Transverse colon (tissue), 4 donors: Measurements from ENCODE around the gene RAB3D. TPM values are rescaled to one million over a fixed set of nuclear protein-coding genes. Genes with fewer than 3 reads are reported as not detected.
A peak's percentile ranks its signal among the peaks of the same experiment; 100 is the strongest.

ENCODE experiments used
- DNase-seq: peaks from one replicate; pipeline ENCODE4 v3.0.0-alpha.2; 2019
- H3K27ac ChIP-seq, 4 donors: fragments of 200-600 bp; sonication (generic); 2 replicates each; pipeline ENCODE4 v1.5.1; 2016 to 2018; ENCODE audit warnings: inconsistent platforms in 4 of 4
- H3K27me3 ChIP-seq: fragments of 200-600 bp; sonication (generic); 2 replicates; pipeline ENCODE4 v1.5.1; 2017; ENCODE audit warnings: inconsistent platforms
- H3K36me3 ChIP-seq, 4 donors: fragments of 200-600 bp; sonication (generic); 2 replicates each; pipeline ENCODE4 v1.5.1; 2017 to 2019; ENCODE audit warnings: inconsistent platforms in 4 of 4
- H3K4me1 ChIP-seq, 4 donors: fragments of 200-600 bp; sonication (generic); 2 replicates each; pipeline ENCODE4 v1.5.1; 2017 to 2020; ENCODE audit warnings: inconsistent platforms in 4 of 4
- H3K4me3 ChIP-seq, 4 donors: fragments of 200-600 bp; sonication (generic); 1 replicate in 1 of 4; 2 replicates in 3 of 4; pipeline versions ENCODE4 v1.5.1 to v1.6.1; 2017 to 2019; ENCODE audit warnings: inconsistent platforms in 4 of 4
- H3K9me3 ChIP-seq, 2 donors: fragments of 200-600 bp; sonication (generic); 2 replicates each; pipeline ENCODE4 v1.5.1; 2017 to 2019; ENCODE audit warnings: inconsistent platforms in 2 of 2
- EP300 ChIP-seq: sonication (generic); formaldehyde crosslinking; IDR thresholded peaks from one replicate; pipeline ENCODE4 v1.6.1; 2017; ENCODE audit warnings: antibody characterized with exemption, low read depth
- POLR2A ChIP-seq: fragments of 450-650 bp; IDR thresholded peaks from one replicate; pipeline ENCODE4 v1.6.1; 2016; ENCODE audit warnings: antibody characterized with exemption, mild to moderate bottlenecking, moderate library complexity
- POLR2AphosphoS5 ChIP-seq, 3 donors: sonication (generic); formaldehyde crosslinking; IDR thresholded peaks; one replicate each; pipeline ENCODE4 v1.6.1; 2016; ENCODE audit warnings: antibody characterized with exemption in 3 of 3
- WGBS, 2 donors: methylation state at CpG; one replicate each; pipeline ENCODE4 v1.1.5; 2018; ENCODE audit warnings: low coverage in 1 of 2; 5-methylcytosine and 5-hydroxymethylcytosine counted together
- in situ Hi-C, 4 donors: fragments of 200-750 bp; cut with MboI; loops; one replicate each; pipeline versions ENCODE4 v1.15.0 to v1.15.1; 2017; ENCODE audit warnings: low sequenced_read_pairs in 3 of 4, low pct_ligation_motif_present in 1 of 4, low pct_unique_long_range_greater_than_20kb in 1 of 4
- intact Hi-C: fragments of 100-400 bp; cut with DNase I; formaldehyde crosslinking; loops from one replicate; pipeline ENCODE4 v1.15.1; 2023; ENCODE audit warnings: low total_unique reads
- total RNA-seq, 4 donors: library from RNA; depleted of rRNA; stranded (reverse); fragments of >200 nt; gene quantifications; one replicate each; pipeline ENCODE4 v1.1.0, GENCODE V29; 2016
- TF ChIP-seq, protein P1 (sequence below), 5 experiments: fragments of 200-600 bp in 3 of 5; fragments of 450-650 bp in 2 of 5; sonication (generic) in 3 of 5; IDR thresholded peaks; 1 replicate in 2 of 5; 2 replicates in 3 of 5; pipeline ENCODE4 v1.5.1; 2016 to 2017; ENCODE audit warnings: antibody characterized with exemption in 5 of 5, inconsistent platforms in 3 of 5, mild to moderate bottlenecking in 2 of 5, moderate library complexity in 1 of 5

Gene RAB3D
- total RNA-seq, 4 donors from 2014 or later, result 16.5 to 41.1 (median 18.6) TPM

DNA sequence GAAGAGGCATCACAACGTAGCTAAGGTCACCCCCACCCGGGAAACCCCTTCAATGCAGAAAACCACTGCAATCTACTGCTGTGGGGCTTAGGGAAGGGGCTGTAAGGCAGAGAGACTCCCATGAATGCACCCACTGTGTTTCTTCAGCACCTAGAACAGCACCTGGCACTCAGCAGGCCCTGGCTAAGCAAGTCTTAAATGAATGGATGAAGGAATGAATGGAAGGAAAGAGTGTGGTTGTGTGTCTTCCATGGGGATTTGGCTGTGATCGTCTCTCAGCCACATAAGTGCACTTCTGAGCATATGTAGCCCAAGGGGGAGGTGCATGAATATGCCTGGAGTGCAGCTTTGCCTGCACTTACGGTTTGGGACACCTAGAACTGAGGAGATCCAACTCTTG is 9.7 kb upstream of the RAB3D start:
- H3K4me3 ChIP-seq, result no peak overlapping the region
- no peaks in the 10 kb centered on the region for H3K27me3 ChIP-seq
- DNase-seq, result no peak
- intact Hi-C loops (no loop called here), in situ Hi-C loops (no loop called here)
- WGBS, 2 donors, result 83 to 92% methylated on average over 2 to 4 of the region's 4 CpGs
- H3K27ac ChIP-seq, result no peak overlapping the region
- TF ChIP-seq POLR2AphosphoS5 (IDR thresholded peaks at IDR 0.05) (no peak), EP300 (no peak), POLR2A (no peak)
- TF ChIP-seq, protein P1, sequence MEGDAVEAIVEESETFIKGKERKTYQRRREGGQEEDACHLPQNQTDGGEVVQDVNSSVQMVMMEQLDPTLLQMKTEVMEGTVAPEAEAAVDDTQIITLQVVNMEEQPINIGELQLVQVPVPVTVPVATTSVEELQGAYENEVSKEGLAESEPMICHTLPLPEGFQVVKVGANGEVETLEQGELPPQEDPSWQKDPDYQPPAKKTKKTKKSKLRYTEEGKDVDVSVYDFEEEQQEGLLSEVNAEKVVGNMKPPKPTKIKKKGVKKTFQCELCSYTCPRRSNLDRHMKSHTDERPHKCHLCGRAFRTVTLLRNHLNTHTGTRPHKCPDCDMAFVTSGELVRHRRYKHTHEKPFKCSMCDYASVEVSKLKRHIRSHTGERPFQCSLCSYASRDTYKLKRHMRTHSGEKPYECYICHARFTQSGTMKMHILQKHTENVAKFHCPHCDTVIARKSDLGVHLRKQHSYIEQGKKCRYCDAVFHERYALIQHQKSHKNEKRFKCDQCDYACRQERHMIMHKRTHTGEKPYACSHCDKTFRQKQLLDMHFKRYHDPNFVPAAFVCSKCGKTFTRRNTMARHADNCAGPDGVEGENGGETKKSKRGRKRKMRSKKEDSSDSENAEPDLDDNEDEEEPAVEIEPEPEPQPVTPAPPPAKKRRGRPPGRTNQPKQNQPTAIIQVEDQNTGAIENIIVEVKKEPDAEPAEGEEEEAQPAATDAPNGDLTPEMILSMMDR (IDR thresholded peaks at IDR 0.05), result no peak
- peaks cover 8 to 22% (median 20%) of the 10 kb centered on the region in 4 donors for H3K4me1 ChIP-seq
- no peaks in the 10 kb centered on the region for H3K36me3 ChIP-seq
- no peaks in the 10 kb centered on the region for H3K9me3 ChIP-seq

DNA sequence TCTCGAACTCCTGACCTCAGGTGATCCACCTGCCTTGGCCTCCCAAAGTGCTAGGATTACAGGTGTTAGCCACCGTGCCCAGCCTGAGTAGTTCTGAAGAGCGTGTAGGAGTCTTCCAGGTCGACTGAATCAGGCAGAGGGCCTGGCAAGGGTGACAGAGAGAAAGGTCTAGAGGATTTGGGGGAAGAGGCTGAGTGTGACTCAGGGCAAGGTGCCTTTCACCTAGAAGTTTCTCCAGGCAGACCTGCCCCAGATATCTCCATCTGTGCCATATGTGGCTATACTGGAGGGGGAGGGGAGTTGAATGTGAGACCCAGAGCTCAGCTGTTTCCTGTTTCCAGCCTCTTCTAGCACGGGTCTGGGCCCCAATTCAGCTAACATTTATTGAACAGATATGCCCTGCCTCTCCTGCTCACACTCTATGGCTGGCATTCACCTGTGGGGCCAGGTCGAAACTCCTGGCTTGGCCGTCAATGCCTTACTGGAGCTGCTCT is 8.1 kb upstream of the RAB3D start:
- Histone ChIP-seq H3K36me3 (no peaks in the 10 kb centered on the region), H3K27me3 (no peaks in the 10 kb centered on the region), H3K27ac (no peak overlapping the region), H3K9me3 (no peaks in the 10 kb centered on the region), H3K4me3 (no peak overlapping the region), H3K4me1 (peaks cover 11 to 31% (median 27%) of the 10 kb centered on the region in 4 donors)
- 75% methylated on average over 7 of the region's 7 CpGs; no CpG with 5 or more reads in 1 of the 2 donors for WGBS, 2 donors
- intact Hi-C loops, result no loop called here
- no peak for DNase-seq
- in situ Hi-C loops, result no loop called here
- TF ChIP-seq EP300, result no peak
- TF ChIP-seq POLR2AphosphoS5 (IDR thresholded peaks at IDR 0.05), result no peak
- TF ChIP-seq POLR2A, result no peak
- TF ChIP-seq, protein P1 (IDR thresholded peaks at IDR 0.05), result no peak

DNA sequence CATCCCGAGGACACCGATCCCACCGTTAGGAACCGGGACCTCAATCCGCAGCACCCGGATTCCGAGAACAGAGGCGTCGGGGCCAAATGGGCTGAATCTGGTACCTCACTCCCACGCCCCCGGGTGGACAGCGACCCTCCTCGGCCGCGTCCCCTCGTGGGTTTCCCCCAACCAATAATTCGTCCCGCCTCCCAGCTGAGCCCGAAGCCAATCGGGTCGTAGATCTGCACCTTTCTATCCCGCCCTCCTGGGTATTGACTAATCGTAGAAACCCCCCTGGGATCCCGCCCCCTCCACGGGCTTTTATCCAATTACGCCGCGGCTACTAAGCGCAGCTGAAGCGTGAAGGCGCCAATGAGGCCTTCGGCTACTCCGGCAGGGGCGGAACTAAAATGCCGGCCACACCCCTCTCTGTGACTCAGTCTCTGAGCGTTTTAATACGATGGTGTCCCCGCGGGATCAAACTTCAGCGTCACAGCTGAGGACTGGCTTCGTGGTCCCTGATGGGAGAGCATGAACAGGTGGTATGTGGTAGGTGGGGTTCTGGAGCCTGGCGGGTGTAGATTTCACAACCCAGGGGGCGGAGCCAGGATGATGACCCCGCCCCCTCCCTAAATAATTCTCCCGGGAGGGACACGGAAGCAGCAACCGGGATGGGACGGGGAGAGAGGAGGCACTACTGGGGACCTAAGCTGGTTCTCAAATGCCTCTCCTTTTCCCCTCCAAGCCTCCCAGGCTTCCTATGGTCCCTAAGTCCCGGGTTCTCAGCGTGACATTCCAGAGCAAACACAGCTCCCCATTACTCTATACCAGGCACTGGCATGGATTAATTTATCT is 6.9 kb upstream of the RAB3D start, which contains the start of the genes CCDC159 and TMEM205:
CCDC159 (plus strand) TSS at position 416 of the 837 bp plus-strand sequence; CDS start at position 504, 88 bp downstream.
TMEM205 (minus strand) TSS at position 165 of the 837 bp plus-strand sequence. CDS start 649 bp downstream, outside the sequence.
- H3K4me3 ChIP-seq, result peak within 1 kb of the TSS; percentile 56 to 76 (median 66)
- H3K36me3 ChIP-seq, result no peaks in the 10 kb centered on the region
- WGBS, 2 donors, result 0% methylated on average over 1 to 42 of the region's 50 CpGs
- peaks cover 11 to 31% (median 27%) of the 10 kb centered on the region in 4 donors for H3K4me1 ChIP-seq
- peak within 1 kb of the TSS; percentile 82 to 92 (median 84) for H3K27ac ChIP-seq
- intact Hi-C loops (no loop called here), in situ Hi-C loops (no loop called here)
- H3K27me3 ChIP-seq, result no peaks in the 10 kb centered on the region
- peak; percentile 99 for DNase-seq
- TF ChIP-seq EP300 (no peak), POLR2A (peak; percentile 61), POLR2AphosphoS5 (IDR thresholded peaks at IDR 0.05) (peak; percentile 76 to 89 (median 82))
- TF ChIP-seq, protein P1 (IDR thresholded peaks at IDR 0.05), result peak in 2 of 5 experiments; percentile 7 to 15
- no peaks in the 10 kb centered on the region for H3K9me3 ChIP-seq

DNA sequence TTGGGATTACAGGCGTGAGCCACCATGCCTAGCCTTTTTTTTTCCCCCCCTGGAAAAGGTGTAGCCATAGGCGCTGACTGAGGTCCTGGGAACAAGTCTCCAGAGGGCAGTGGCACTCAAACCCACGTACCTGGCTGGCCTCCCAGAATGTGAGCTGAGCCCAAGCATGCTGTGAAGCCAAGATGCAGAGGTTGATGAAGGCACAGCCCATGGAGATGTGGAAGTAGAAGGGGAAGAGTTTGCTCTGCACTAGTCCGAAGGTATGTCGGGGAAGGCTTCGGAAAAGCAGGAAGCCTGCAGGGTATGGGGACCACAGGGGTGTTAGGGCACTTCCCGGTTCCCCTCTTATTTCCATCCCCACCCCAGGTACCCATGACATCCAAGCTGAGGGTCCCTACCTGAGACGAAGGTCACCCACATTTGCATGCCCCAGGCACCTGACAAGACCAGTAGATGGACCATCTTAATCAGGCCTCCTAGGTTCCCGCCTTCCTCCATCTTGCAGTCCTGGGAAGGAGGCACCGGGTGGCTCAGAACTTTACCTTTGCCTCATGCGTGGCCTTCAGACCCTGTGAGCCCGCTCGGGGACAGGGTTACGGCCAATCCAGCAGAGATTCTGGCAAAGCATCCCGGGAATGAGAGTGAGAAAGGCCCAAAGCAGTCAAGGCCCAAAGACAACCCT is 5.8 kb upstream of the RAB3D start:
- DNase-seq, result no peak
- Histone ChIP-seq H3K27ac (peak overlapping the region; percentile 82 to 92 (median 84)), H3K4me1 (peaks cover 11 to 31% (median 27%) of the 10 kb centered on the region in 4 donors), H3K36me3 (no peaks in the 10 kb centered on the region), H3K4me3 (peak overlapping the region in 3 of 4 donors; percentile 56 to 76 (median 56)), H3K27me3 (no peaks in the 10 kb centered on the region), H3K9me3 (no peaks in the 10 kb centered on the region)
- TF ChIP-seq, protein P1 (IDR thresholded peaks at IDR 0.05), result no peak
- TF ChIP-seq POLR2AphosphoS5 (IDR thresholded peaks at IDR 0.05), result no peak
- no peak for TF ChIP-seq POLR2A
- no peak for TF ChIP-seq EP300
- in situ Hi-C loops (no loop called here), intact Hi-C loops (no loop called here)
- WGBS, 2 donors, result 39% methylated on average over 15 of the region's 15 CpGs; no CpG with 5 or more reads in 1 of the 2 donors
